ENCODE results near the gene PNP.
"Not testable (repeated sequence)": the region's sequence is repeated elsewhere in the genome, so short reads cannot be mapped to it uniquely, and the experiment has no call there.

PNP gene

DNA sequence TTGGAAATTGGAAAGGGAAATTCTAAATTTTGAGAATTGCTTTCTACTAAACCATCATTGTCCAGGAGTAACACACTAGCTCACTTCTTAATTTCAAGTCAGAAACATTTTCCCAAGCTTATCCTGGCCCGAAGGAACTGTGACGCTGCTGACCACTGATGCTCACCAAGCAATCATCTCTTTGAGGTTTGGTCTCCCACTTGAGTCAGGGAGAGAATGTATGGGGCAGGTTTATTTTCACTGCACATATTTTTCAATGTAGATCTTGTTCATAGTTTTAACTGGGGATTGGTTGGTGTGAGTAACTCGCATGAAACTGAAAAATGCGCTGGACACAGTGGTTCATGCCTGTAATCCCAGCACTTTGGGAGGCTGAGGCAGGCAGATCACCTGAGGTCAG is 23.3 kb downstream of the PNP start:
- DNase-seq (ENCODE audit: low read depth), result no peak

DNA sequence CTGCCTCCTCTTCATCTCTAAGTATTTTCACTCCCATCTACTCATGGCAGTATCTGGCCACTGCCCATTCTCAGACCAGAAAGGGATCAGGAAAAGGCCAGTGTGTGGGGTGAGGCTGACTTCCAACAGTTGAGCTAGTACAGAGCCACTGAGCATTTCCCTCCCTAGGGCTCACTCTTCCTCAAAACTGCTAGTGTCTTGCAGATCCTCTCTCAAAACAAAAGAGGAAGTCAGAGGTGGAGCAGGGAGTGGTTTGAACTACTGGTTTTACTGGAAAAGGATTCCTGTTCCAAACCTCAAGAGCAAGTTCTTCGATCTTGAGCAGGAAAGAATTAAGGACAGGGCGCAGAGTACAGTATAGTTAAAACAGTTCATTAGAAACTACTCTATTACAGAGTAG is 24.4 kb downstream of the PNP start:
- no peak for DNase-seq (ENCODE audit: low read depth)

DNA sequence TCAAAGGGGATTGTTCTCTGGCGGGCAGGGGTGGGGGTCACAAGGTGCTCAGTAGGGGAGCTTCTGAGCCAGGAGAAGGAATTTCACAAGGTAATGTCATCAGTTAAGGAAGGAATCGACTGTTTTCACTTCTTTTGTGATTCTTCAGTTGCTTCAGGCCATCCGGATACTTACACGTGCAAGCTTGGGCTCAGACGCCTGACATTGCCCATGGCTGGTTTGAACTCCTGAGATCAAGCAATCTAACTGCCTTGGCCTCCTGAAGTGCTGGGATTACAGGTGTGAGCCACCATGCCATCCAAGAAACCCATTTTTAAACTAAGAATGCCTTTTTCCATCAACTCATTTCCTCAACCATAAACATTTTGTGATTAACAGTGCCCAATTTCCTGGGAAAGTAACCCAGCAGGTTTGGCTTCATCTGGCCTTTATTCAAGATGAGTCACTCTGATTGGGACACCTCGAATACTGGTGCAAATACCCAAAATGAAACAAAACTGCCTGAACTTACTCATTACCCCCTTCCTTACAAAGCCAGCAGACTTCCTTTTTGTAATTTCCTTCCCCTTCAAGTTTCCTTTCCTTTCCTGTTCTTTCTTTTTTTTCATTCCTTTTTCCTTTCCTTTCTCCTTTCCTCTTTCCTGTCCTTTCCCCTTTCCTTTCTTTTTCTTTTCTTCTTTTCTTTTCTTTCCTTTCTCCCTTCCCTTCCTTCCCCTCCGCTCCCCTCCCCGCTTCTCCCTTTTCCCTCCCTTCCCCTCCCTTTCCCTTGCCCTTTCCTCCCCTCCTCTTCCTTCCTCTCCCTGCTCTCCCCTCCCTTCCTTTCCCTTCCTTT is 25.9 kb downstream of the PNP start:
- DNase-seq (ENCODE audit: low read depth), result peak; percentile 15

DNA sequence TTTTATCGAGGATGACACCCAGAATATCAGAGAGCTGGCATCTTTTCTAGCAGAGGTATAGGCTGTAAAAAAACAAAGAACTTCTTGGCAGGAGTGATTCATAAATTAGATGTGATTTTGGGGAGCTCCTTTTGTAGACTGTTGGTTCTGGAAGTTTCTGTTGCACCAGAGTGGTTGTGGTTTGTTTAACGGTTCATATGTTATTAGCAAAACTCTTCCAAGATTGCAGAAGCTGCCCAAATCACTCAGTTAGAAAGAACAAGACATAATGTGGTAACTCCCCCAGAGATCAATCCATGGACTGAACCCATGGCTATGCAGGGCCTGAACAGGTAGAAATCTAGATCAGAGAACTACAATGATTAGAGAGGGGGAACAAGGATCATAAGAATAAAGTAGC is 29.4 kb downstream of the PNP start:
- no peak for DNase-seq (ENCODE audit: low read depth)

DNA sequence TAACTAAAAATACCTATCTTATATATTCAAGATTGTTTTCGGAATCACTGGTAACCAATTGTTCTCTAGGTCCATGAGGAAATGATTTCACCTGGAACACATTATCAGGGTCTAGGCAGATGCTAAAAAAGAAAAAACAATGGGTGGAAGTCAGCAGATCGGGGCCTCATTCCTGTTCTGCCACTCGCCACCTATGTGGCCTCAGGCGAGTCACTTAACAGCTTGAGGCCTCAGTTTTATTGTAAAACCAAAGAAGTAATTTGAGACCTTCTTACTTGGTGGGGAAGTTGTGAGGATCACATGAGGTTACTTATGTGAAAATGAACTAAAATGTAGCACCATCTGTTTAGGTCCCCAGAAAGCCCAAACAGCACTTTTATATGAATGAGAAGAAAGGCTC is 29.9 kb downstream of the PNP start:
- no peak for DNase-seq (ENCODE audit: low read depth)

DNA sequence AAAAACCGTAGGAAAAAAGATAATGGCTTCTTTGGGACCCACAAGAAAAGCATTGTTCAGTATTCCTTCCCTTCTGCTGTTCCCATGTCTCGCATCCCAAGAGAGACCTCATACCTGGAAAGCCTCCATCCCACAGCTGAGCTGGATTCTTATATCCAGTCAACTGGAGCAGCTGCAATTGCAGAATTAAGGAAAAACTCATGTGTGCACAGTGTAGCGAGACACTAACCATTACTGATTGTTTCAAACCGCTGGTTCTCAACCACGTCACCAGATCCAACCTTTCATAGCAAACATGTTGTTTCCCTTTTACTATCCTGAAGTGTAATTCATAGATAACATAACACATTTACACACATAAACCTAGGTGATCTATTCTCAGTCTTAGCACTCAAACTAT is 30.7 kb downstream of the PNP start:
- DNase-seq (ENCODE audit: low read depth), result no peak

DNA sequence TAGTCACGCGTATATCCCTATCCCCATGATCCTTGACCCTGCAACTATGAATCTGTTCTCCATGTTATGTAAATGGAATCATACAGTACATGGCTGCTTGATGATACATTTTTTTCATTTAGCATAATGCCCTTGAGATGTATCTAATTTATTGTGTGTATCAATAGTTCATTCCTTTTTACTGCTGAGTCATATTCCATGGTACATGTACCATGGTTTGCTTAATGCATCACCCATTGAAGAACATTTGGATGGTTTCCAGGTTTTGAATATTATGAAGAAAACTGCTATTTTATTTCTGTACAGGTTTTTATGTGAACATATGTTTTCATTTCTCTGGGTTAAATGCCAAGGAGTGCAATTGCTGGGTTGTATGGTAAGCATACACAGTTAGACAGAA is 32.1 kb downstream of the PNP start:
- no peak for DNase-seq (ENCODE audit: low read depth)

DNA sequence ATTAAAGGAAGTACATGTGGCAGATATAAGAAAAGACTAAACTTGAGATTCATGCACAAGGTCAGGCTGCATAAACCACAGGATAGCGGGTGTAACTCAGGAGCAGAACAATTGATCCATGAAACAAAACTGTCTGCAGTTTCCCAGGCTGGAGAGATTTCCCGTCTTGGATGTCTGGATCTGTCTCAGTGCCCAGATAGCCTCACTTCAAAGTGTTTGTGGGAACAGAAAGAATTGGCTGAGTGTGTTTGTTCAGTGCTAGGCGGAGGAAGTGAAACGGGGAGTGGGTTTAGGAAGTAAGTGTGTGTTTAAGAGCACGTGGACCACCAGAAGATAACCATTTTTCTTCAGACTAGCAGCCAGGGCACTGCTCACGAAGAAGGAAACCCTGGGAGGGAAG is 34.7 kb downstream of the PNP start:
- no peak for DNase-seq (ENCODE audit: low read depth)

DNA sequence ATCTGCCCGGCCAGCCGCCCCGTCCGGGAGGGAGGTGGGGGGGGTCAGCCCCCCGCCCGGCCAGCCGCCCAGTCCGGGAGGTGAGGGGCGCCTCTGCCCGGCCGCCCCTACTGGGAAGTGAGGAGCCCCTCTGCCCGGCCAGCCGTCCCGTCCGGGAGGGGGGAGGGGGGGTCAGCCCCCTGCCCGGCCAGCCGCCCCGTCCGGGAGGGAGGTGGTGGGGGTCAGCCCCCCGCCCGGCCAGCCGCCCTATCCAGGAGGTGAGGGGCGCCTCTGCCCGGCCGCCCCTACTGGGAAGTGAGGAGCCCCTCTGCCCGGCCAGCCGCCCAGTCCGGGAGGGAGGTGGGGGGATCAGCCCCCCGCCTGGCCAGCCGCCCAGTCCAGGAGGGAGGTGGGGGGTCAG is 37.1 kb downstream of the PNP start:
- DNase-seq (ENCODE audit: low read depth), result not testable (repeated sequence)

DNA sequence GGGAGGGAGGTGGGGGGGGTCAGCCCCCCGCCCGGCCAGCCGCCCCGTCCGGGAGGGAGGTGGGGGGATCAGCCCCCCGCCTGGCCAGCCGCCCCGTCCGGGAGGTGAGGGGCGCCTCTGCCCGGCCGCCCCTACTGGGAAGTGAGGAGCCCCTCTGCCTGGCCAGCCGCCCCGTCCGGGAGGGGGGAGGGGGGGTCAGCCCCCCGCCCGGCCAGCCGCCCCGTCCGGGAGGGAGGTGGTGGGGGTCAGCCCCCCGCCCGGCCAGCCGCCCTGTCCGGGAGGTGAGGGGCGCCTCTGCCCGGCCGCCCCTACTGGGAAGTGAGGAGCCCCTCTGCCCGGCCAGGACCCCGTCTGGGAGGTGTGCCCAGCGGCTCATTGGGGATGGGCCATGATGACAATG is 37.5 kb downstream of the PNP start:
- not testable (repeated sequence) for DNase-seq (ENCODE audit: low read depth)

DNA sequence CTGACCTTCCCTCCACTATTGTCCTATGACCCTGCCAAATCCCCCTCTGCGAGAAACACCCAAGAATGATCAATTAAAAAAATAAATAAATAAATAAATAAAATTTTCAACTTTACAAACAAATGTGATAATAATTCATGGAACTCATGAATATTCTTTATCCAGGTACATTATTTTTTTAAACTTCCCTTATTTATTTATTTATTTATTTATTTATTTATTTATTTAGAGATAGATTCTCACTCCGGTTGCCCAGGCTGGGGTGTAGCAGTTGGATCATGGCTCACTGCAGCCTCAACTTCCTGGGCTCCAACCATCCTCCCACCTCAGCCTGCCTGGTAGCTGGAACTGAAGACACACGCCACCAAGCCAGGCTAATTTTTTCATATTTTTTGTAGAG is 38.3 kb downstream of the PNP start:
- DNase-seq (ENCODE audit: low read depth), result not testable (repeated sequence)

DNA sequence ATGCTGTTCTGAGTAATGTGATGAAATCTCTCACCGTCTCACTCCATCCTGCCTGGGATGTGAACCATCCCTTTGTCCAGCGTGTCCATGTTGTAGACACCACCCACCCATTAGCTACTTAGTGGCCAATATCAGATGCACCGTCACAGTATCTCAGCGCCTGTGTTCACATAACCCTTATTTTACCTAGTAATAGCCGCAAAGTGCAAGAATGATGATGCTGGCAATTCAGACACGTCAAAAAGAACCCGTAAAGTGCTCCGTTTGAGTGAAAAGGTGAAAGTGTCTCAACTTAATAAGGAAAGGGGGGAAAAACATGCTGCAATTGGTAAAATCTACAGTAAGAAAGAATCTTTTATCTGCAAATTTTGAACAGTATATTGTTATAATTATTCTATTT is 39.2 kb downstream of the PNP start:
- no peak for DNase-seq (ENCODE audit: low read depth)

DNA sequence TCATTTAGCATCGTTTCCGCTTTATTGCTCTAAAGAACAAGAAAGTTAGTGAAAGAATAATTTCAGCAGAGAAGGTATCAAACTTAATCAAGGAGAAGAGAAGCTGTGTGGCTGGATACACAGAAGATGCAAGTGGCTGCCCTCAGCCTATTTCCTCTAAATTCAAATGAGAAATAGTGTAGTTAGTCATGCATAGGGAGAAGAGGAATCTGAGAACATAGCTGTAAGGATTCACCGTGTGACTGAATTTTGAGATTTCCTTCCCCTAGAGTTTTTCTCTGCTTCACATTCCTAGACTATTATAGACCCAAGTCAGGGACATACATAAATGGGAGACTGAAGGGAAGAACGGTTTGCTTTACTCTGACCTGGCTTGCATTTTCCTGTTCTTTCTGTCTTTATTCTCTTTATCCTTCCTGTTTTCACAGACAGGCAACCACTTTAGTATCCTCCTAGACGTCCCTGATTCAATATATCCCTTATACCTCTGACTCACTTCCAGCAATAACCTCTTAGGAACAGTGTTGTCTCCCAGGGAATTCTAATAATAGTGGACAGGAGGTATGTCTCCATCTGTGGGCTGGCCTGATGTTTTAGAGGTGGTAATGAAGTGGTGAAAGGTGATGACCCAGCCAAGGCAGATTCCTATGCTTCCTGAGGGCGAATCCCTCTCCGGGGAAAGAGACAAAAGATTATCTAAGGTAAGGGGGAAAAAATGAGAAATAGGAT is 43.1 kb downstream of the PNP start:
- DNase-seq (ENCODE audit: low read depth), result peak; percentile 9

DNA sequence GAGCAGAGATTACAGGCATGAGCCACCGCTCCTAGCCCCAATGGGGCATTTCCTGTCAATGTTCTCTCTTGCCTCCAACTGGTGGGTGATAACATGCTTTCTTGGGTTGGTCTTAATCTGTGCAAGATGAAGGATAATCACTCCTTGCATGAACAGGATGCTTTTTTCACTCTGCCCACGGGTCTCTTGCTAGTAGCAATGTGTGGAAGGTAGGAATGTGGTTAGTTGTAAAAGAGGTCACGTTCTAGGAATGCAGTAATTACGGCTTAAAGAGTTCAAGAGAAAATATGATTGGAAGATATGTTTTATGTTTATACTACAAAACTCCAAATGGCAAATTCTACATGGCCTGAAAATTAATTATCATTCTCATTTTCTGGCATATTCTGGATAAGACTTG is 46.6 kb downstream of the PNP start:
- peak; percentile 53 for DNase-seq (ENCODE audit: low read depth)

DNA sequence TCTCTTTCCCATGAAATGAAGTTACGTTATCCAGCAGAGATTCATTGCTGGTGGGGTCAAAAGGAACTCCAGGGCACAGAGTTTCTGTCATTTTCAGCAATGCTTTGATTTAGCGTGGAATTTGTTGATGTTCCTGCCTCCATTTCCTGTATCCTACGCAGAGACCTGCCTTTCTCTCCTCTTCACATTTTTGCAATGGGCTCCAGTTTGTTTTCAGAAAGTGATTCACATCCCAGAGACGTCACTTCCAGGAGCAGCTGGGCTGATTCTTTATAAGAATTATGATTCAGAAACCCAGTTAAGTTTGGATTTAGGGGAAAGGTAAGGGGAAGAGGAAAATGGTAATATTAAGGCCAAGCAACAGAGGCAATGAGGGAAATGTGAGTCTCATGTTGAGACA is 47.7 kb downstream of the PNP start:
- peak; percentile 59 for DNase-seq (ENCODE audit: low read depth)

DNA sequence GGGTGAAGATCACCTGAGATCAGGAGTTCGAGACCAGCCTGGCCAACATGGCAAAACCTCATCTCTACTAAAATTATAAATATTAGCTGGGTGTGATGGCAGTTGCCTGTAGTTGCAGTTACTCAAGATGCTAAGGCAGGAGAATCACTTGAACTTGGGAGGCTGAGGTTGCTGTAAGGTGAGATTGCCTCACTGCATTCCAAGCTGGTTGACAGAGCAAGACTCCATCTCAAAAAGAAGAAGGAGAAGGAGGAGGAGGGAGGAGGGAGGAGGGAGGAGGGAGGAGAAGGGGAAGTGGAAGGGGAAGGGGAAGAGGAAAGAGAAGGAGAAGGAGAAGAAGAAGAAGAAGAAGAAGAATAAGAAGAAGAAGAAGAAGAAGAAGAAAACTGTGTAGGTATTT is 53.1 kb downstream of the PNP start:
- no peak for DNase-seq (ENCODE audit: low read depth)

DNA sequence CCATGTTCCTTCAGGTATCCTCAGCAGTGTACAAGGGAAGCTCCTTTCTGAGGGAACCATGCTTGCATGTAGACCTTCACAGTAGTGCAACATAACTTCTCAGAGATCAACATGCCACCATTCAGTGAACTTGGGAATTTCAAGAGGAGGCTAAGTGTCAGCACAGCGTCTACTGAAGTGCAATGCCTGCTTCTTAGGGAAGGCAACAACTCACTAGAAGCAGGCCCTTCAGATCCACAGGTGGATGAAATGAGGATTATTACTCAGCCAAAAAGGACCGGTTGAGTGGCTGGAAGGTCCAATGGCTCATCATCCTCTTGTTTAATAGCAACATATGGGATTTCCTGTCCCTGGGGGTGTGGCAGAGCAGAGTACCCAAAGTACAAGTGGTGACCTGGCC is 54.8 kb downstream of the PNP start:
- no peak for DNase-seq (ENCODE audit: low read depth)
